RWPE1 (cell line): ENCODE results near the gene MTR.

ENCODE experiments used
- CTCF ChIA-PET: fragments of 350-600 bp; sonication (Branson Sonifier 250); formaldehyde crosslinking; extraction: SDS; loops from one replicate; lab custom pipeline; 2021; lab: Yijun Ruan, JAX
- POLR2A ChIA-PET: fragments of 400-600 bp; formaldehyde crosslinking; extraction: SDS; loops from one replicate; lab custom pipeline; 2020; ENCODE audit warnings: antibody characterized with exemption; ENCODE audit not compliant: low non-redundant PET; lab: Yijun Ruan, JAX
- DNase-seq: peaks from one replicate; pipeline ENCODE4 v3.0.0; 2012; ENCODE audit warnings: low spot score
- H3K27ac ChIP-seq: fragments of 450-650 bp; 2 replicates; pipeline ENCODE4 v1.5.1; 2017
- CTCF ChIP-seq: fragments of 450-650 bp; conservative IDR thresholded peaks from 2 replicates; pipeline ENCODE4 v1.5.1; 2017; ENCODE audit warnings: low read depth, mild to moderate bottlenecking

Gene MTR

GRCh38 chr1:236938760-236939159 is 143.7 kb downstream of the MTR start:
- ChIA-PET CTCF (no interaction called here), POLR2A (no interaction called here)
- no peak overlapping the region for H3K27ac ChIP-seq
- DNase-seq = no peak
- TF ChIP-seq CTCF = no peak

- CTCF ChIA-PET = no interaction called here
- TF ChIP-seq CTCF = no peak
- no peak for DNase-seq
- H3K27ac ChIP-seq = no peak overlapping the region
- POLR2A ChIA-PET = no interaction called here
Measured at GRCh38 chr1:236942431-236942830, 147.3 kb downstream of the MTR start.

- ChIA-PET POLR2A (no interaction called here), CTCF (no interaction called here)
- no peak overlapping the region for H3K27ac ChIP-seq
- DNase-seq = no peak
- no peak for TF ChIP-seq CTCF
Measured at GRCh38 chr1:236944556-236944955, 149.5 kb downstream of the MTR start.

DNA sequence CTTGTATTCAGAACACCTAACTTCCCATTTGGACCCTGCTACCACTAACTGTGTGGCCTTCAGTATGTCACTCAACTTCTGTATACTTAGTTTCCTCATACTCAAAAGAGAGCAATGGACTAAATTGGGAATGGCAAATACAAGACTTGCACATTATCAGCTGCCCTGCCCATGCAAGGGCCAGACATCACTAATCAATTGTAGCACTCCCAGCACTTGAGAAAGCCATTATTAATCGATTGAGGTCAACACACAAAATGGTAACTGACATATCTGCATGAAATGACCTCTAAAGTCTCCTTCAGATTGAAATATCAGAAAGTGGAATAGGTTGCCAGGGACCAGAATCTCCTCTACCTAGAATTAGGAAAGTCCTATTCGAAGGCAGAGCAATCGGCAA is 149.9 kb downstream of the MTR start:
- TF ChIP-seq CTCF = no peak
- H3K27ac ChIP-seq = no peak overlapping the region
- DNase-seq = no peak
- POLR2A ChIA-PET = no interaction called here
- CTCF ChIA-PET = no interaction called here

DNA sequence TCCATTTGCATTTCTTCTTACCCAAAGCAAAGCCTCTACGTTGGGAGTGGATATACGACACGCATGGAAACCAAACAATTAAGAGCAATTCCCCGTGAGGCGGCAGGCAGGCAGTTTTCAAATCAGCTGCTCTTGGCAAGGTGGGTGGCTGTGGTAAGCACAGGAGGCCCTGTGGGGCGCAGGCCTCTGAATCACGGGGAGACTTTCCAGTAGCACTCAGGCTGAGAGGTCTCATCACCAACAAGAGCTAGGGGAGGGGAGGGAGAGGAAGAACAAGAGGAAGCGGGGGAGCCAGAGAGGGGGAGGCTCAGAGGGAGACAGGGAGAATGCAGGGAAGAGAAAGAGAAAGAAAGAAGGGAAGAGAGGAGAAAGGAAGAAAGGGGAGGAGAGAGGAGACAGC is 152.7 kb downstream of the MTR start:
- CTCF ChIA-PET = no interaction called here
- DNase-seq = no peak
- POLR2A ChIA-PET = no interaction called here
- no peak for TF ChIP-seq CTCF
- no peak overlapping the region for H3K27ac ChIP-seq

GRCh38 chr1:236948381-236948780 is 153.3 kb downstream of the MTR start:
- no peak for DNase-seq
- H3K27ac ChIP-seq = no peak overlapping the region
- POLR2A ChIA-PET = no interaction called here
- no peak for TF ChIP-seq CTCF
- CTCF ChIA-PET = no interaction called here

GRCh38 chr1:236948996-236949395 is 153.9 kb downstream of the MTR start:
- CTCF ChIA-PET = no interaction called here
- no peak for DNase-seq
- no peak for TF ChIP-seq CTCF
- H3K27ac ChIP-seq = no peak overlapping the region
- POLR2A ChIA-PET = no interaction called here
